ENCODE measurements around the gene MEGF8.
A peak's percentile ranks its signal among the peaks of the same experiment; 100 is the strongest.

Gene MEGF8

DNA sequence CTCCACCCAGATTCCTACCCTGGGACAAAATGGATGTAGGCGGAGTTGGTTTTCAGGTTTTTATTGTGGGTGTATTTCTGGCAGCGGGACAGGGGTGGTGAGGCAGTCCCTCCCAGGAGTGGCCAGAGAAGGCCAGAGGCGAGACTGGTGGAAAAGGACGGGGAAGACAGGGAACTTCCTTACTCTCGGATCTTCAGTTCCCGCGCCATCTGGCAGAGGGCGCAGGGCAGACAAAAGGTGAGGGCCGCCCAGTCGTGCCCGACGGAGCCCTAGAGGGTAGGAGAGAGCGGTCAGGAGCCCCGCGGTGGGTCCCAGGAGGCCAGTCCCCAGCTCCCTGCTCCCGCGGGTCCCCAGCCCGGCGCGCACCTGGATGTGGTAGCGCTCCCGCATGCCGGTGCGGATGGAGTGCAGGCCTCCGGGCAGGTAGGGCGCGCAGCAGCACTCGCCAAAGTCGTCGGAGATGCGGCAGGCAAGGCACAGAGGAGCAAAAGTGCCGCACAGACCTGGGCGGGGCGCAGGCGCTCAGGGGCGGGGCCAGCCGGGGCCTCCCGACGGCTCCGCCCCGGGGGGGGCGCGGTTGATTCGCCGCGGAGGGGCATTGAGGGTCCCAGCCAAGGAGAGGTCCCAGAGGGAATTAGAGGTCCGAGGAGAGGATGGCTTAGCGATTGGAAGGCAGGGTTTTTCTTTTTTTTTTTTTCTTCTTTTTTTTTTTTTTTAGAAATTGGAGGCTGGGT is 61.7 kb downstream of the MEGF8 start:
- DNase-seq (ENCODE audit: low read depth, low spot score), result no peak

DNA sequence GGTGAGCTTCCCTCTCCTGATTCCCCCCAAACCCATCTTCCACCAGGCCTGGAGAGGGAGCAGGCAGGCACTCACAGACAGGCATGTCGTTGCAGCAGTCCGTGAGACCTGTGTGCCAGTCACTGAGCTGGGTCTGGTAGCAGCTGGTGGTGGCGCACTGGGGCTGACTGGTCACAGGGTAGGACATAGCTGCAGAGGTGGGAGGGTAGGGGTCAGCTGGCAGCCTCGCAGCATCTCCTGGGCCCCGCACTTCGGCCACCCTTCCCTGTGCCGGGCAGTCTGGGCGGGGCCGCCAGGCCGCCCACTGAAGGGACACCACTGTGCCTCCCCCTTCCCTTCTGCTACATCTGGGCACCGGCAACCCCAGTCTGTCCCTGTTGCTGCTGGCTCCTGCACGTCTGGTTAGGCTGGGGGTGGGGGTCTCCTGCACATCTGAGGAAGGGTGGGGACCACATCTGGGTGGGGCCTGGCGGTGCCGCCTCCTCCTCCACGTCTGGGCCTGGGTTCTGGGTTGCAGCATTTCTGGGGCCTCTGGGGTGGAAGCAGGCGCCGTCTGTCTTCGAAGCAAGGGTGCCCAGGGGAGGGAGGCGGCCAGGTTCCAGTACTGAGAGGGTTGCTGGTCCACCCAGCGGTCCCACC is 63.5 kb downstream of the MEGF8 start:
- DNase-seq (ENCODE audit: low read depth, low spot score), result no peak

DNA sequence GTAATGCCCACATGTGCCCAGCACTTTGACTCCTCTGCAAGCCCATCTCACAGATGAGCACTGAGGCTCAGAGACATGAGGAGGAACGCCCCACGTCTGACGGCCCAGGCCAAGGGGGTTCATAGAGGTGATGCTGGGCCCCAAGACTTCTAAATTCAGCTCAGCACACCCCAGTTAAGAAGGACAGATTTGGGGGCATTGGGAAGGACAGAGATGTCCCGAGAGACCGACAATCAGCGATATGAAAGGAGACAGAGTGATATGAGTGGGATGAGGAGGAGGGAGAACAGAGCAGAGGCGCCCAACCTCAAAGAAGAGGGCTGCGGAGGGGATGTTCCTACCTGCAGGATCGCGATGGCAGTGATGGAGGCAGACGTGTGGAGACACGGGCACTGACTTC is 64.5 kb downstream of the MEGF8 start, which contains the start of gene CNFN:
CNFN (minus strand) TSS at position 399 of the 400 bp plus-strand sequence. CDS start 1,260 bp downstream, outside the sequence.
- DNase-seq (ENCODE audit: low read depth, low spot score), result no peak

DNA sequence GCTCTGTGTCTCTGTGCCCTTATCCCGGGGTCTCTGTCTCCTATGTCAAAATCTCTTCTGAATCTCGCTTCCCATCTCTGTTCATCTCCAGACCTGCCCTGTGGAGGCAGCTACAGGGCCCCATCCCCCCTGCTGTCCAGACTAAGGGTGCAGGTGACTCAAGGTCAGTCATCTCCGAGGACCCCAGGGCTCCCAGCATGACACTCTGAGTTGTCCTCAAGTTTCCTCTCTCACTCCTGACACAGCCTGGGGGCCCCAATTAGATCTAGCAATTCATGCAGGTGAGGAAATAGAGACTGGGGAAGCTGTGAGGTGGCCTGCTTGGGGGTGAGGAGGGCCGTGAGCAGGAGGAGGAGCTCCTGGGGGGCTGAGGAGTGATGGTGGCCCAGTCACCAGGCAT is 66.7 kb downstream of the MEGF8 start:
- DNase-seq (ENCODE audit: low read depth, low spot score), result no peak

DNA sequence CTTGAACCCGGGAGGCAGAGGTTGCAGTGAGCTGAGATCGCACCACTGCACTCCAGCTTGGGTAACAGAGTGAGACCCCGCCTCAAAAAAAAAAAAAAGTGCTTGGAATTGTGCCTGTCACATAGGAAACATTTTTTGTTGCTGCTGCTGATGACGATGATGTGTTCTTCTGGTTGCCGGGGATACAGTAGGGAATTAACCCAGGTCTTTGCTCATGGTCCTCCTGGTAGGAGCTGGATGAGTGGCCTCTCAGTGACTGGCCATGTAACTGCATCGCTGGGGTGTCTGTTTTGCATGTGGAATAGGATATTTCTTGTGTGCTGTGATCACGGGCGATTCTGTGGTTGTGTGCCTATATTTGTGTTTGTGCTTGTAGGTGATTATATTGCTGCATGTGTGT is 69.3 kb downstream of the MEGF8 start:
- DNase-seq (ENCODE audit: low read depth, low spot score), result no peak

DNA sequence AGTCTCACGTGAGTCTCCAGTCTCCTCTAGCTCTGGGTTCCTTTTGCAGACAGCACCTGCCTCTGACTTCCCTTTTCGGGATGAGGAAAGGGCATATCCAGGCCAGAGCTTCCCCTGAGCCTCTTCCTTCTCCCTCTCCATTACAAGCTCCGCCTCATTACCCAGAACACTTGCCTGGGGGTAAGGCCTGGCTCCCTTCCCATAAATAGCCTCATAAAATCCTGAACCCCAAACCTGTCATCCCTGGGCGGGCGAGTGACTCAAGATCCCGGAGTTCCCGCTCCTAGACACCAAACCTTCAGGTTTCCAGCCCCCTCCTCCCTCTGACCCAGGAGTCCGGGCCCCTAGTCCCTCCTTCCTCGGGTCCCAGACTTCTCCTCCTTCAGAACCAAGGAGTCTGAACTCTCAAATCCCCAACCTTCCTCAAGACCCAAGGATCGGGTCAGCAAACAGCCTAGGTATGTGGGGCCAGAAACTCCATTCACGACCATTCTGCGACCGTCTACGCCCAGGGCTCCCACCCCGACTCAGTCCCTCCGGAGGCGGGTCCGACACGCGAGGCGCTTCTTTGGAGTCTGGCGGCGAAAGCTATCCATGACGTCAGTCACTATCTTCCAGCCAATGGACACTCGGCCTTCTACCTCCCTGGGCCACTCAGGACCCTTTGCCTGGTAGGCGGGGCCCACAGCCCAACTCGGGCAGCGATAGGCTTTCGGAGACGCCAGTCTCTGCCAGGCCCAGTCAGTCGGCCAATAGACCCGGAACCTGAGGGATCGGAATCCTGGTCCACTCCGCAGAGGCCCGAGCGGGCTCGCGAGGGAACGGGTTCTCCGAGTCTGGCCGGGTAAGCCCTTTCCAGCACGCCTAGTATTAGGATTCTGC is 71.2 kb downstream of the MEGF8 start:
- peak; percentile 97 for DNase-seq (ENCODE audit: low read depth, low spot score)

DNA sequence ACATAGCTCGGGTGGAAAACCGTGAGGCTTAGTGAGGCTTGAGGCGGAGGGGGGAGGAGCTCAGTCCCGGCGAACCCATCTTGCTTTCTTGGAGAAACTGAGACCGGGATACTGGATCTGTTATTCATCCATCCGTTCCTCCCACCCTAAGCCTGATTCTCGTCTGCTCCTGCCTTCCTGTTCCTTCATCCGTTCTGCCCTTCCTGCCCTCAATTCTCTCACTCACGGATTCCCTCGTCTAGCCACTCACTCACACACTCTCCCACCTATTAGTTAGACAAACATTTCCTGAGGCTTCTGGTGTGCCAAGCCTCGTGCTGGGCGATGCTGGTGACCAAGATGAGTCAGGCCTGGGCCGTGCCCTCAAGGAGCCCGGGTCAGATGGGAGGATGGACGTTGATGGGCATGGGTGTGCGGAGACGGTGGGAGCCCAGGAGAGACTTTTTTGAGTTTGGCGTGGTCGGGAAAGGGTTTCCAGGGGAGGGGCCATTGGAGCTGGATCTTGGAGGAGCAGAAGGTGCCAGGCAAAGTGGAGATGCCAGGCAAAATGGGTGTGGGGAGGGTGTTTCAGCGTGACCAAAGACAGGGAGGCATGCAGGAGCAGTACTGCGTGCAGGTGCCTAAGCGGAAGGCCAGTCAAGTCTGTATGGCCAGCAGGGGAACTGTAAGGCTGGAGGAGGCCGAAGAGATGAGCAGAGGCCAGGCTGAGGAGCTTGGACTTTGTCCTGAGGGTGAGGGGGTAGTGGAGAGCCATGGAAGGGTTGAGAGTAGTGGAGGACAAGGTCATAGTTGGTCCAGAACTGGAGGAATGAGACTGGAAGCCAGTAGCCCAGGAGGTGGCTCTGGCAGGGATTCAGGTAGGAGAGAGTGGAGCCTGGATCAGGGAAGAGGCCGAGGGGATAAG is 72.1 kb downstream of the MEGF8 start:
- no peak for DNase-seq (ENCODE audit: low read depth, low spot score)

DNA sequence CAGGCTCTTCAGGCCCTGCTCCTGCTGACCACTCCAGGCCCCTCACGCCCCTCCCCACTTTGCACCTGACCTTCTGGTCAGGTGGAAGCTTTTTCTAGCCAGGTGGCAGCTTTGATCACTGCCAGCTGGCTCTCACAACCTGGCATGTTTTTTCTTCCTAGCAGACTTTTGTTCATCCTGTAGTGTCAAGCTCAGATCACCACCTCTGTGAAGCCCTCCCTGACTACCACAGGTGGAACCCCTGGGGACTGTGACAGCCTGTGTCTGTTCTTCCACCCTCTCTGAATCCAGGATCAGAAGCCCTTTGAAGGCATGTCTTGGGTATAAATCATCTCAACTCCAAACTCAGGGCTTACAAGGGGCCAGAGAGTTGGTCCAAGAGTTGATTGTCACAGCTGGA is 75.0 kb downstream of the MEGF8 start:
- DNase-seq (ENCODE audit: low read depth, low spot score), result no peak

DNA sequence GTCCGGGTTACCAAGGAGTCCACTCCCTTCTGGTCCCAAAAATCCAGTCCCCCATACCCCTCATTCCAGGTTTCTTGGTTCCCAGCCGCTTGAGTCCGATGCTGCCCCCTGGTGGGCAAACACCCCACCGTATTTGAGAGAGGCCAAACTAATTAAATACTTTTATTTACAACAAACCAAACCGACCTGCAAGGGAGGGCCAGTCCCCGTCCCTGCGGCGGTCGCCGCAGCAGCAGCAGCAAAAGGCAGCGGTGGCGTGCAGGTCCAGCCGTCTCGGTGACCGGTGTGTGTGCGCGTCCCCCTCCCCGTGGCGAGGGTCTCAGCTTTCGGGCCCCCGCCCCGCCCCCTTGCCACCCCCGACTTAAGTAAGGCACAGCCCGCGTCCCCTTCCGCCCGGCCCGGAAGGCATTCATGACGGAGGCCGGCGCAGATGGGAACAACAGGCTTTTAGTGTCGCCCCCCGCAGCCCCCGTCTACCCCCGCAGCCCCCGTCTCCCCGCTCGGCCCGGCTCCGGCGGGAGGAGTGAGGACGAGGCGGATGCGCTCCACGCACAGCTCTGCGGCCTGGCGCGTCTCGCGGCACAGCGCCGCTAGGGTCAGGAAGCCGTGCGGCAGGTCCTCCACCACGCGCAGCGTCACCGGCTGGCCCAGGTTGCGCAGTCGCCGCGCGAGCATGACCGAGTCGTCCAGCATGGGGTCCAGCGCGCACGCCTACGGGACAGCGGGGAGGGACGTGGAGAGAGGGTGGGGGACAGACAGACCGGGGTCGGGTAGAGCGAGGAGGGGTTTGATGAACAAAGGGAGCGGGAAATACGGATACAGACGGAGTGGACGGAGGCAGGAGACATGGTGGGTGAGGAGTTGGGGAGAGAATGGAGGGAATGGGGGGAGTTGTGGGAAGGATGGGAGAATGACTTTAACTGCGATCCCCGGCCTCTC is 76.2 kb downstream of the MEGF8 start:
- DNase-seq (ENCODE audit: low read depth, low spot score), result no peak

DNA sequence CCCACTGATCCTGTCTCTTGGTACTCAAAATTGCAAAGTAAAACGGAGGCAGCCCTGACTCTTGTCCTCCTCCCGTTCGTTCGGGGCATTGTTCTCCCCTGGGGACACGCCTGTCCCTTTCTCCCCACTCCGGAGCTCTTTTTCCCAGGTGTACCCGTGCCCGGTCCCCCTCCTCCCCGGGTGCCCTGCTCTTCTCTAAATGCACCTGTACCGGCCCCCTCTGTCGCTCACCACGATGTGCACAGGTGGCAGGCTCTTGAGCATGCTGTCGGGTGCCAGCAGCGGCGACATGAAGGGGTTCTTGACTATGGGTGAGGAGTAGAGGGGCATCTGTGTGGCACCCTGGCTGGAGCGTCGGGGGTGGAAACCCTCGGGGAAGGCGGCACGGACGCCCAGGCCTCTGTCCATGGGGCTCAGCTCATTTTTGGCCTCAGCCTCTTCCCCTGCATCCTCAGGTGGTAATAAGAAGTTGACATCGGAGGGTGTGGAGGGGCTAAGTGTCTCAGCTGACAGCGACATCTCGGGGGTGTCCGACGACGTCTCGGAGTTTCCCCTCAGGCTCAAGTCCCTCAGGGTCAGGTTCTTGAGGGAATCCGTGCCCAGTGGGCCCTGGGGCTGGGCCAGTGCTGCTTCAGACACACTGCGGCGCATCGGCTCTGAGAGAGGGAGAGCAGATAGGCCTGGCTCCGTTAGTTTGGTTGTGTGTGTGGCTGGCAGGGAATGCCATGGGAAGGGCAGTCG is 77.1 kb downstream of the MEGF8 start:
- DNase-seq (ENCODE audit: low read depth, low spot score), result no peak

DNA sequence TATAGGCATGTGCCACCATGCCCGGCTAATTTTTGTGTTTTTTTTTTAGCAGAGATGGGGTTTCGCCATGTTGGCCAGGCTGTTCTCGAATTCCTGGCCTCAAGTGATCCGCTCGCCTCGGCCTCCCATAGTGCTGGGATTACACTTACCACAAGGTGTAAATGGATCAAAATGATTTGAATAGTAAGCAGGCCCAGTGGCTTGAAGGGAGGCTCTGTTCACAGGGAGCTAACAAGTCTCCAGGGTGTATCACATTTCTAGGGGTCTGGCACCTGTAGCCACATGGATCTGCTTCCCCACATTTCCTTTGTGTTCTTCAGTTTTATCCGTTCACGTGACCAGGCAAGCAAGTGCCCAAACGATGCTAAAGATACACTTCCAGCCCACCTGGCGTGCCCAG is 78.2 kb downstream of the MEGF8 start:
- no peak for DNase-seq (ENCODE audit: low read depth, low spot score)

DNA sequence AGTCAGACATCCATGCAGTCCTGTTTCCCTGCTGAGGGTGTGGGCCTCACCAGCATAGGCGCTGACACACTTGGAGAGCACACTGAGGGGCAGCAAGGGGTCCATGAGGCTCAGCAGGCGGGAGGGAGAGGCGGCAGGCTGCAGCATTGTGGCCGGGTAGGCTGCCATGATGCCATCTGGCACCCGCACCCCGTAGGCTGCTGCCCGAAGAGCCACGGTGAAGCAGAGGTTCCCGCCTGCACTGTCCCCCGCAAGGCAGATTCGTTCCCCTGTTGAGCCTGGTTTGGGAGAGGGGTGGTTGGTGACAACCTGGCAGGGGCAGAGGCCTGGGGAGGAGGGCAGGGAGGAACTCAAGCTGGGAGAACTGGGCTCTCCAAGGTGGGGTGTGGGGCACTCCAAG is 80.7 kb downstream of the MEGF8 start:
- DNase-seq (ENCODE audit: low read depth, low spot score), result no peak

DNA sequence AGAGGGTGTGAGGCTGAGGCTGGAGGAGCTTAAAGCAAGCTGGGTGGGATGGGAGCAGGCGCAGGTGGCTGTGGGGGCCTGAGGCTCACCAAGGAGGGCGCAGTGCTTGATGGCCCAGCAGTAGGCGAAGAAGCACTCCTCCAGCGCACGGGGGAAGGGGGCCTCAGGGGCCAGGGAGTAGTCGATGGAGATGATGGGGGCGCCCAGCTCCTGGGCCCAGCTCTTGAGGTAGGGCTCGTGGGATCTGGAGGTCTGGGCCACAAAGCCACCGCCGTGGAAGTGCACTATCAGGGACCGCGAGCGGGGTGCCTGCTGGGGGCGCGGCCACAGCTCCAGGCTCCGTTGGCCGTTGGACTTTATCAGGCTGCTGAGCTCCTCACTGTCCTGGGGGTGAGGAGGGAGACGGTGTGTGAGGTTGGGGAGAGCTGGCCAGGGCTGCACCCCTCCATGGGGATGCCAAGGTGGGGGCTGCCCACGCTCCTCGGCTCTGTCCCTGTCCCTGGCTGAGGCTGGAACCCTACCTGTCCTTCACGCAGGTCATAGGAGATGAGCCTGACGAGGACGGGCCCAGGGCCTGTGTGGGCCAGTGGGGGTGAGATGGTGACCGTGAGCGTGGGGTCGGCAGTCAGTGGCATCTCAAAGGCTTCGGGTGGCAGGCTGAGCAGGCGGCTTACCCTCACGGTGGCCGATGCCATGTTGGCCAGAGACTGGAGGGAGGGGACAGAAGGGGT is 81.8 kb downstream of the MEGF8 start:
- DNase-seq (ENCODE audit: low read depth, low spot score), result no peak

DNA sequence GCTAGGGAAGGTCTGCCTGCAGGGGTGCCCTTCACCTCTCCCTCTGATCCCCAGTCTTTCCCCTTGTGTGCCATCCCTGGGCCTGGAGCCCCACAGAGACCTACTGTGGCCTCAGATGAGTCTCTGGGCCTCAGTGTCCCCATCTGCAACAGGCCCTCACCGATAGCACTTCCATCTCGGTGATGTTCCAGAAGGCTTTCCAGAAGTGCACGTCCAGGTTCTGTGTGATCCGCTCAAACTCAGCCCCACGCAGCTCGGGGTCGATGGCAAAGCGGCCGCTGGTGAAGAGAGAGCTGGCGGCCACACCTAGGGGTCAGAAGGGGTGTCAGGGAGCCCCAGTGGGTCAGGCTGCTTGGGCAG is 82.4 kb downstream of the MEGF8 start:
- DNase-seq (ENCODE audit: low read depth, low spot score), result no peak

DNA sequence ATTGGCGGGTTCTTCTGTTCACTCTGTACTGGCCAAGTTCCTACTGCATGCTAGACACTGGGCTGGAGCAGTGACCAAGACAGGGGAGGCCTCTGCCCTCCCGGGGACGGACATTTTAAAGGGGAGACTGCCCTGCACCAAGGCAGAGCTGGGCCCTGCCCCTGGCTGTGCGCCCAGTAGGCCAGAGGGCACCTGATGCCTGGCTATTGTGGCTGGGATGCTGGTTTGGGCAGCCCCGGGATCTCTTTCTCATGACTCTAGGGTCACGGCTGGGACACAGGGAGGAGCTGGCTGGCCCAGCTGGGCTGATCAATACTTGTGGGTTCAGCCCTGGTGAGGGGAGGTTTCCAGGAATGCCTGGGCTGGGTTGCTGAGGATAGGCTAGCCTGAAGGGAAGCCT is 84.0 kb downstream of the MEGF8 start:
- no peak for DNase-seq (ENCODE audit: low read depth, low spot score)

DNA sequence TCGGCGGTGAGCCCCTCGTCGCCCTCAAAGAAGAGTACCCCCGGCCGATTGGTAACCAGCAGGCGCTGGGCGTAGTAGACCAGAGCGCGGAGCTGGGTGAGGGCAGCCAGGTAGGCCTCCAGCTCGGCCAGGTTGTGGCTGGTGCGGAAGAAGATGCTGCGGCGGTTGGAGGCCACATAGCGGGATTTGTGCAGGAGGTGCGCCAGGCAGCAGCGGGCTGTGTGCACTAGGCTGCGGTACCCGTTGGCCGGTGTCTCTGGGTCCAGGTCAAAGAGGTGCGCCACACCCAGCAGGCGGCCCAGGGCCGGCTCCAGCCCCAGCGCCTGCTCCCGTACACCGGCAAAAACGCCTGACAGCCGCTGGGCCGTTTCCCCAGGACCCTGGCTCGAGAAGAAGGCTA is 84.9 kb downstream of the MEGF8 start:
- DNase-seq (ENCODE audit: low read depth, low spot score), result no peak

DNA sequence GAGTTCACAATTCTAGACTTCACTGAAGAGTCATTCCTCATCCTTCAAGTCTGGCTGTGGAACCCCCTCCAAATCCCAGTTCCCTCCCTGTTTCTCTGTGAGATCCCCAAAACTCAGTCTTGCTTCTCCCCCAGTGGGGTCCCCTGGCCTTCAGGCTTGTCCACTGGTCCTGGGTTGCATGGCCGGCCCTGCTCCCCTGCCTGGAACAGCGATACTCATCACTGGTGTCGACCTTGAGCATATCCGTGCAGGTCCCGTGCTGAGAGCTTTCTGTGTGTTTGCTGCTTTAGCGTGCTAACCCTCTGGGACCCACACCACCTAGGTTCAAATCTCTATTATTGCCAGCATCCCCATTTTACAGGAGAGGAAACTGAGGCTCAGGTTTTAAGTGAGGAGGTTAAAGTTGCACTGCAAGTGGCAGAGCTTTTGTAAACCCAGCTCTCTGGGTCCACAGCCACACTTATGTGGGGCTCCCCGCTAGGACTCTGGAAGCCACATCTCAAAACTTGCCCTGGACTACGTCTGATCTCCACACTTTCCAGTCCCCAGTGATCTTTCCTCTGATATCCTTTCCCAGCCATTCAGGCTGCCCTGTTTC is 86.2 kb downstream of the MEGF8 start:
- no peak for DNase-seq (ENCODE audit: low read depth, low spot score)

DNA sequence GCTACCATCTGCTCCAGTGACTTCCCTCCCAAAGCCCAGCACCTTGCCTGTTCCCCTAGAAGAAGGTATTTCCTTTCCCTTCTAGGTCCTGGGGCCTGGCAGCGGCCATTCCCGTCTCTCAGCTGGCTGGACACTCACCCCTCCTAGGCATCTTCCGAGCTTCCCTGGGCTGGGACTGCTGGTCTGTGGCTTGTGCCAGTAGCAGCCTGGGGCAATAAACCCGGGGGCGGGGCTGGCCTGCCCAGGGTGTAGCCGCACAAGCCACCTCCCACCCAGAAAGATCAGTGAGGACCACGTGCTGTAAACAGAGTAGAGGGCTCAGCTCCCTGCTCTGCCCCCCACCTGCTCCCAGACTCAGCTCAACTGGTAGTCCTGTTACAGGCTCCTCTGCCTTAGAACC is 86.8 kb downstream of the MEGF8 start:
- no peak for DNase-seq (ENCODE audit: low read depth, low spot score)

DNA sequence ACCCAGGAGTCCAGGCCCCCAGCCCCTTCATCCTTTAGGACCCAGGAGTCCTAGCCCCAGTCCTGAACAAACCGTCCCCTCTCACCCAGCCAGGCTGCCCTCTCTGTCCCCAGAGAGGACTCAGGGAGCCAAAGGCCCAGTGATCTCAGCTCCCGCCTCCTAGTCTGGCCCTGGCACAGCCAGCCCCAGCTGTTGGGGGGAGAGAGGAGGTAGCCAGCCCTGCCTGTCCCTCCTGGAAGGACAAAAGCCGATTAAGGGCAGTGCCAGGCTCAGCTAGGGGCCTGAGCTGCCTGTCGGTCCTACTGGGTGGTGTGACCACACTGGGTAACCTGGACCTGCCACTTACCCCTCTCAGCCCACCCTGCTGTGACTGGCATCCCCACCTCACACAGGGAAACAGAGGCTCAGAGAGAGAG is 87.2 kb downstream of the MEGF8 start:
- DNase-seq (ENCODE audit: low read depth, low spot score), result no peak
